IMR-90 (cell line): ENCODE measurements around the gene LAMC2. TPM values are rescaled to one million over a fixed set of nuclear protein-coding genes. Genes with fewer than 3 reads are reported as not detected.

Source experiments
- ATAC-seq: fragments of 200-7000 bp; cut with Tn5 transposase; 2 replicates; pipeline ENCODE4 v1.9.1; 2020; ENCODE audit warnings: low read depth, mild to moderate bottlenecking, moderate library complexity
- BruUV-seq: library from RNA; stranded (reverse); fragments of 400-500 nt; replicated peaks from 2 replicates; lab custom pipeline; 2021; lab: Mats Ljungman, UMichigan
- CTCF ChIA-PET: fragments of 300-600 bp; formaldehyde crosslinking; extraction: SDS; loops from one replicate; lab custom pipeline; 2021; ENCODE audit warnings: antibody characterized with exemption; lab: Yijun Ruan, JAX
- POLR2A ChIA-PET: fragments of 300-600 bp; sonication (Branson Sonifier 250); formaldehyde crosslinking; loops from one replicate; lab custom pipeline; 2022; ENCODE audit warnings: antibody characterized with exemption; ENCODE audit not compliant: unreplicated experiment; lab: Charles Lee
- DNase-seq: peaks from one replicate; pipeline ENCODE4 v3.0.0; 2013
- H2AFZ ChIP-seq: replicated peaks from 2 replicates; pipeline ENCODE3; 2013; ENCODE audit warnings: low read length, mild to moderate bottlenecking; ENCODE audit not compliant: poor library complexity
- H2AK5ac ChIP-seq: 2 replicates; pipeline ENCODE4 v1.6.1; 2013; ENCODE audit warnings: low read depth, low read length, inconsistent platforms
- H2AK9ac ChIP-seq: replicated peaks from 2 replicates; pipeline ENCODE3; 2013; ENCODE audit warnings: mild to moderate bottlenecking, low read depth, low read length, moderate library complexity; ENCODE audit not compliant: poor library complexity
- H2BK120ac ChIP-seq: 2 replicates; pipeline ENCODE4 v1.6.1; 2013; ENCODE audit warnings: low read depth, low read length, inconsistent platforms
- H2BK15ac ChIP-seq: 3 replicates; pipeline ENCODE4 v1.6.1; 2013; ENCODE audit warnings: low read depth, low read length, inconsistent platforms
- H2BK20ac ChIP-seq: 2 replicates; pipeline ENCODE4 v1.6.1; 2013; ENCODE audit warnings: low read depth, mild to moderate bottlenecking, inconsistent platforms, low read length, moderate library complexity
- H2BK5ac ChIP-seq: 2 replicates; pipeline ENCODE4 v1.6.1; 2013; ENCODE audit warnings: mild to moderate bottlenecking, low read depth, low read length, inconsistent platforms; ENCODE audit not compliant: poor library complexity, severe bottlenecking
- H3K14ac ChIP-seq: replicated peaks from 2 replicates; pipeline ENCODE4 v1.6.1; 2013; ENCODE audit warnings: low read depth, low read length, inconsistent platforms
- H3K18ac ChIP-seq: 2 replicates; pipeline ENCODE4 v1.6.1; 2013; ENCODE audit warnings: low read depth, low read length, control low read depth
- H3K23ac ChIP-seq: 2 replicates; pipeline ENCODE4 v1.6.1; 2013; ENCODE audit warnings: low read depth, low read length, inconsistent platforms
- H3K27ac ChIP-seq: 2 replicates; pipeline ENCODE4 v1.5.1; 2013; ENCODE audit warnings: mild to moderate bottlenecking, control low read depth, low read length; ENCODE audit not compliant: insufficient read depth
- H3K27me3 ChIP-seq: 2 replicates; pipeline ENCODE4 v1.6.1; 2013; ENCODE audit warnings: low read length; ENCODE audit not compliant: control insufficient read depth, insufficient read depth
- H3K36me3 ChIP-seq: 2 replicates; pipeline ENCODE4 v1.6.1; 2013; ENCODE audit warnings: low read length, mixed read lengths; ENCODE audit not compliant: control insufficient read depth, insufficient read depth
- H3K4ac ChIP-seq: 2 replicates; pipeline ENCODE4 v1.6.1; 2013; ENCODE audit warnings: low read depth, low read length, inconsistent platforms
- H3K4me1 ChIP-seq: 2 replicates; pipeline ENCODE4 v1.6.1; 2013; ENCODE audit warnings: low read length, mixed read lengths; ENCODE audit not compliant: control insufficient read depth, insufficient read depth
- H3K4me2 ChIP-seq: 2 replicates; pipeline ENCODE4 v1.6.1; 2013; ENCODE audit warnings: low read depth, mild to moderate bottlenecking, control low read depth, low read length, moderate library complexity
- H3K4me3 ChIP-seq: 2 replicates; pipeline ENCODE4 v1.5.1; 2013; ENCODE audit warnings: low read depth, mild to moderate bottlenecking, control low read depth, low read length, moderate library complexity; ENCODE audit not compliant: insufficient read depth
- H3K56ac ChIP-seq: 2 replicates; pipeline ENCODE4 v1.6.1; 2013; ENCODE audit warnings: low read length, inconsistent platforms; ENCODE audit not compliant: insufficient read depth; ENCODE audit errors: extremely low read depth
- H3K79me1 ChIP-seq, 2 experiments: 2 replicates each; pipeline ENCODE4 v1.6.1; 2013; ENCODE audit warnings: low read length in 2 of 2, inconsistent platforms in 1 of 2, low read depth in 1 of 2
- H3K9ac ChIP-seq: 2 replicates; pipeline ENCODE4 v1.6.1; 2013; ENCODE audit warnings: low read depth, low read length, control low read depth
- H3K9me1 ChIP-seq: 2 replicates; pipeline ENCODE4 v1.6.1; 2013; ENCODE audit warnings: low read length, inconsistent platforms; ENCODE audit not compliant: insufficient read depth
- H3K9me3 ChIP-seq: 2 replicates; pipeline ENCODE4 v1.6.1; 2013; ENCODE audit warnings: low read length; ENCODE audit not compliant: control insufficient read depth, insufficient read depth
- H4K20me1 ChIP-seq: 2 replicates; pipeline ENCODE4 v1.6.1; 2013; ENCODE audit warnings: low read length, inconsistent platforms; ENCODE audit not compliant: insufficient read depth
- H4K5ac ChIP-seq: 2 replicates; pipeline ENCODE4 v1.6.1; 2013; ENCODE audit warnings: mild to moderate bottlenecking, low read depth, low read length, control low read depth
- H4K8ac ChIP-seq, 2 experiments: 2 replicates each; pipeline ENCODE4 v1.6.1; 2013; ENCODE audit warnings: low read depth in 2 of 2, low read length in 2 of 2, control low read depth in 1 of 2, inconsistent platforms in 1 of 2
- H4K91ac ChIP-seq: 2 replicates; pipeline ENCODE4 v1.6.1; 2013; ENCODE audit warnings: low read depth, low read length, inconsistent platforms; ENCODE audit not compliant: insufficient read depth
- POLR2A ChIP-seq: IDR thresholded peaks from 2 replicates; pipeline ENCODE4 v1.6.1; 2012; ENCODE audit warnings: mild to moderate bottlenecking, low read depth, low read length
- WGBS, 2 experiments: methylation state at CpG; one replicate each; pipeline versions ENCODE4 v1.1.5 to v1.1.7; 2013; ENCODE audit warnings: missing lambda C conversion rate in 2 of 2; ENCODE audit not compliant: insufficient read length in 1 of 2; ENCODE audit errors: extremely low coverage in 2 of 2; 5-methylcytosine and 5-hydroxymethylcytosine counted together
- dilution Hi-C: fragments of 300-500 bp; cut with HindIII; formaldehyde crosslinking; loops from one replicate; pipeline ENCODE4 v1.14.3; 2018; ENCODE audit warnings: low sequenced_read_pairs; ENCODE audit not compliant: unreplicated experiment
- in situ Hi-C: fragments of 300-500 bp; cut with MboI; formaldehyde crosslinking; loops from 3 replicates; pipeline ENCODE4 v1.14.3; 2019; ENCODE audit warnings: low sequenced_read_pairs, inconsistent platforms, mixed read lengths
- intact Hi-C: fragments of 100-400 bp; cut with micrococcal nuclease; formaldehyde crosslinking; loops from 2 replicates; pipeline ENCODE4 v1.10.0; 2022
- polyA plus RNA-seq, 3 experiments: library from polyadenylated mRNA; depleted of rRNA; stranded (reverse); fragments of >200 nt; gene quantifications; 2 replicates each; pipeline ENCODE4 v1.2.3, GENCODE V29; 2012; ENCODE audit warnings: low replicate concordance in 1 of 3
- total RNA-seq: library from RNA; depleted of rRNA; stranded (reverse); fragments of >200 nt; gene quantifications from 2 replicates; pipeline ENCODE4 v1.2.3, GENCODE V29; 2012

Gene LAMC2
- total and polyA plus RNA-seq, 2 of the 4 experiments (the other 2 are of a cell fraction), result 2.3 to 2.8 TPM

DNA sequence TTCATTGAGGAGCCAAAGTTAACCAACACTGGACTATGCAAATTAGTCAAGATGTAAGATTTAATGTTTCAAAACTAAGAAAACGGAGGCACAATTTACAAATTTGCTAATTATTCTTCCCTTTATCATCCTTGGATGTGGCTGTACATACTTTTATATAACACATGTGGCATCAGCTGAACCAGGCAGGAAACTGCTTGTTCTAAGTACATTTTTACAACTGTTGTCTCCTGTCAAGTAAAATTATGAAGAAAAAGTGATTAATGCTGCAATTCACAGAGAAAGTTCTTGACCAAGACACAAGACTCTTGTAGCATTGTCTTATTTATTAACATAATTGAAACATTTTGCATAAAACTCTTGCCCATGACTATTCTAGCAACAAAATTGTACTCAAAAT lies 61.9 kb downstream of the LAMC2 start:
- Histone ChIP-seq H2BK120ac (no peak overlapping the region), H3K23ac (no peak overlapping the region), H3K4ac (no peak overlapping the region), H3K36me3 (no peaks in the 10 kb centered on the region), H3K27me3 (no peaks in the 10 kb centered on the region), H3K9ac (no peak overlapping the region), H3K79me1 (no peaks in the 10 kb centered on the region), H3K18ac (no peak overlapping the region), H4K5ac (no peak overlapping the region), H2BK15ac (no peak overlapping the region), H3K56ac (no peak overlapping the region), H2AFZ (no peak overlapping the region), H4K8ac (no peak overlapping the region), H3K9me3 (peaks cover 3% of the 10 kb centered on the region; the same call in 1 of the 2 replicates), H3K14ac (no peak overlapping the region), H2AK9ac (no peak overlapping the region), H3K9me1 (no peaks in the 10 kb centered on the region), H2BK5ac (no peak overlapping the region), H3K27ac (no peak overlapping the region), H3K4me3 (no peak overlapping the region), H4K20me1 (no peaks in the 10 kb centered on the region), H2BK20ac (no peak overlapping the region), H3K4me1 (no peaks in the 10 kb centered on the region), H4K91ac (no peak overlapping the region), H2AK5ac (no peak overlapping the region), H3K4me2 (no peak overlapping the region)
- dilution Hi-C loops, result no loop called here
- intact Hi-C loops, result no loop called here
- WGBS, 2 experiments, result no CpG with 5 or more reads among the region's 1 CpG
- BruUV-seq, result no TSS peak
- no peak for ATAC-seq
- ChIA-PET CTCF (interaction anchor here (0.6 to 2.6 kb wide), 3 partner anchors 13 to 53 kb away, joined by 4 to 10 read pairs (median 5); no protein-coding TSS in a partner anchor), POLR2A (interaction anchor here (0.6 kb wide), 1 partner anchor 27 kb away, joined by 3 read pairs; no protein-coding TSS in a partner anchor)
- TF ChIP-seq POLR2A, result no peak
- in situ Hi-C loops, result loop anchor here (25.0 kb wide), 1 partner anchor 286 kb away; the partner anchor contains the start of gene SHCBP1L
- DNase-seq, result no peak
